IPS-18a (cell line): ENCODE data around the gene BRD3OS.

Source experiments
- H3K27ac ChIP-seq: one replicate; pipeline ENCODE4 v1.5.1; 2013; ENCODE audit warnings: low read length
- H3K27me3 ChIP-seq: one replicate; pipeline ENCODE4 v1.6.1; 2013; ENCODE audit warnings: mild to moderate bottlenecking, low read length; ENCODE audit not compliant: control insufficient read depth, insufficient read depth
- H3K36me3 ChIP-seq: one replicate; pipeline ENCODE4 v1.6.1; 2013; ENCODE audit warnings: low read depth, low read length; ENCODE audit not compliant: control insufficient read depth
- H3K4me1 ChIP-seq: one replicate; pipeline ENCODE4 v1.6.1; 2013; ENCODE audit warnings: low read depth, low read length; ENCODE audit not compliant: control insufficient read depth
- H3K4me3 ChIP-seq: one replicate; pipeline ENCODE4 v1.5.1; 2013; ENCODE audit warnings: low read length
- H3K9ac ChIP-seq: one replicate; pipeline ENCODE4 v1.6.1; 2013; ENCODE audit warnings: mild to moderate bottlenecking, low read length, moderate library complexity
- H3K9me3 ChIP-seq: one replicate; pipeline ENCODE4 v1.6.1; 2013; ENCODE audit warnings: low read depth, low read length; ENCODE audit not compliant: control insufficient read depth

The BRD3OS gene

DNA sequence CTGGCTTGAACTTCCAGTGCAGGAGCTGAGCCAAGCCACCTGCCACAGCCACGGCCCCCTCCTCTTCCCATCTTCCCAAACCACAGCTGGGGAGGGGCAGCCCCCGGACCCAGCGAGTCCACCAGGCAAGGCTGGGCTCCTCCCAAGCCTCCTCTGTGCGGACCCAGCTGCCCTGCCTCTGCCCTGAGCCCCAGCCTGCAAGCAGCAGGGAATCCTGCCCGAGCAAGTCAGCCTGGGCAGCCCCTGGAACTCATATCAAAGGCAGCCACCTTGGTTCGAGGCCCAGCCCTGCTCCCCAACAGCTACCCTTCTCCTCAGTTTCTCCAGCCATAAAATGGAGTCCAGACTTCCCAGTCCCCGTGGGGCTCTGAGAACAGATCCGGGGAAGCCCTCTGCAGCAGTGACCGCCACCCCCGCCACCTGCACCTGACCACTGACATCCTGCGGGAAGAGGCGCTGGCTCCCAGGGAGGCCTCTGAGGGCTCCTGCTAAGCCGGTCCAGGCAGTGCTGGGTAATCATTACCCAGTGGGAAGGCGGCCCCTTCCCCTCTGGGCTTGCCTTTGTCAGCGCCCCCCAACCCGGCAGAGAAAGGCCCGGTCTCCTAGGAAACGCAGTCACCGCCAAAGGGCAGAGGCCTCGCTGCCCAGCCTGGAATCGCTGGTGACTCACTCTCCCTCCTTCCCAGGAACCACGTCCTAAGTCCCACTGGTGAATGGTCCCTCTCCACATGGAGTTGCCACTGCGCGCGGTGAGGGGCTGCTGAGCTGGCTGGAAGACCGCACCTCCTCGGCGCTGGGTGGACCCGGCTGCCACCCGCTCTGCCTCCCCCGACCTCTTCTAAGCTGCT lies 34.7 kb upstream of the BRD3OS start:
- Histone ChIP-seq H3K9ac (peak overlapping the region; percentile 54), H3K36me3 (no peaks in the 10 kb centered on the region), H3K4me3 (peak overlapping the region; percentile 80), H3K4me1 (peaks cover 9% of the 10 kb centered on the region), H3K27ac (no peak overlapping the region), H3K9me3 (no peaks in the 10 kb centered on the region), H3K27me3 (no peaks in the 10 kb centered on the region)

DNA sequence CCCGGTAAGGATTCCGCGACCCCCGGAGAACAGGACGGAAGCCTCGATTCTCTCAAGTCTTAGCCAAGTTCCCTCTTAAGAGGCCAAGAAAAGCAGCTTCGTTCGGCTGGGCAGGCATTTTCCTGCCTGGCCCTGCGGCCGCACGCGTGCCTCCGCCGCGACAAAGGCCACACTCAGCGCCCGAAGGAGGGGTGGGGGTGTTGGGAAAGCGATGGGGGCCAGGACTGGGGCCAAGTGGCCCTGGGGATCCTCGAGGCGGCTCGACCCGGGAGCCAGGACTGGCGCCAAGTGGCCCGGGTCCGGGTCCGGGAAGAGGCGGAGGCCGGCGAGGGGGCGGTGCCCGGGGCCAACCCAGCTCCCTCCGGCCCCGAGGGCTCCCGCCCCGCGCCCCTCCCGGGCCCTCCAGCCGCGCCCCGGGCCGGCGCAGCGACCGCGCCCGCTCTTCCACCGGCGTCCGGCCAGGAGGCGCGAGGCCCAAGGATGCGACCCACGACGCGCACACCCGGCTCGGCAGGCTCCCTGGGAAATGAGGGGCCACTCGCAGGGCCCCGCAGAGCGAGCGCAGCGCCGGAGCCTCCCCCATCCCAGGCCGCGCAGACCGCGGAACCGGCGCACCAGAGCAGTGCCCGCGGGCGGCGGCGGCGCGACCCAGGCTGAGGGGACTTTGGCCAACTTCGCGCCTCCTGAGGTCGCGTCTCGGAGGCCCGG lies 33.9 kb upstream of the BRD3OS start:
- no peaks in the 10 kb centered on the region for H3K27me3 ChIP-seq
- H3K9ac ChIP-seq = peak overlapping the region; percentile 54
- H3K4me3 ChIP-seq = peak overlapping the region; percentile 80
- H3K4me1 ChIP-seq = peaks cover 6% of the 10 kb centered on the region
- H3K36me3 ChIP-seq = no peaks in the 10 kb centered on the region
- H3K27ac ChIP-seq = no peak overlapping the region
- no peaks in the 10 kb centered on the region for H3K9me3 ChIP-seq

DNA sequence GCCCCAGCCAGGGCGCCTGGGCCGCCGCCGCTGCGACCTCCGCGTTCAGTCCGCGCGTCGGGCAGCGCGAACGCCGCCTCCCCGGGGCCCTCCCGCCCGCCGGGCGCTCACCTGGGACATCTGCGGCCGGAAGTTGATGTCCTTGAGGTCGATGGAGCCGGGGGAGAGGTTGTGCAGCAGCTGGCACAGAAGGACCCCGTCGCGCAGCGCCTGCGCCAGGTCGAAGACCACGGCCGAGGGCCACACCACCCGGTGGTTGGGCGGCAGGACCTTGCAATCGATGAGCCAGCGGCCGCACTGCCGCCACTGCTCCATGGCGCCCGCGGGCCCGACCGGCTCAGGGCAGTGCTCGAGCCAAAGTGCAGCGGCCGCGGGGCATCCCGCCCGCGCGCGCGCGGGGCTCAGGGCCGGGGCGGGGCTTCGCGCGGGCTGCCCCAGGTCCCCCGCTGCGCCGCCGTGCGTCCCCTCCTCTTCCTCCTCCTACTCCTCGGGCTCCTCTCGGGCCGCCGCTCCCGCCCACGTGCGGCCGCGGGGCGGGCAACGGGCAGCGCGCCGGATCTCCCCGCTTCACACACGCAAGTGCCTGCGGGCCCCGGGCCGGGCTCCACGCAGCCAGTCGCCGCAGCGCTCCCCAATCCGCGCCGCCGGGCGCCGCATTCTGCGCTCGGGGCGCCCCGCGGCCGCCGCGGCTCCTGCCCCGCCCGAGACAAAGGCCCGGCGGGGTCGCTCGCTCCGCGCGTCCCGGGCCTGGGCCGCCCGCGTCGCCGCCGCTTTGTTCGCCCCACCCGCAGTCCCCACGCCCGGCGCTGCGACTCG lies 33.1 kb upstream of the BRD3OS start, which contains the start of gene VAV2:
TSS of gene VAV2 (minus strand) at position 361 of the 816 bp plus-strand sequence. CDS start at position 315, 46 bp downstream.
- no peak within 1 kb of the TSS for H3K27ac ChIP-seq
- H3K9ac ChIP-seq = peak within 1 kb of the TSS; percentile 73
- no peaks in the 10 kb centered on the region for H3K9me3 ChIP-seq
- peak within 1 kb of the TSS; percentile 80 for H3K4me3 ChIP-seq
- no peaks in the 10 kb centered on the region for H3K36me3 ChIP-seq
- H3K4me1 ChIP-seq = peaks cover 4% of the 10 kb centered on the region
- H3K27me3 ChIP-seq = no peaks in the 10 kb centered on the region

DNA sequence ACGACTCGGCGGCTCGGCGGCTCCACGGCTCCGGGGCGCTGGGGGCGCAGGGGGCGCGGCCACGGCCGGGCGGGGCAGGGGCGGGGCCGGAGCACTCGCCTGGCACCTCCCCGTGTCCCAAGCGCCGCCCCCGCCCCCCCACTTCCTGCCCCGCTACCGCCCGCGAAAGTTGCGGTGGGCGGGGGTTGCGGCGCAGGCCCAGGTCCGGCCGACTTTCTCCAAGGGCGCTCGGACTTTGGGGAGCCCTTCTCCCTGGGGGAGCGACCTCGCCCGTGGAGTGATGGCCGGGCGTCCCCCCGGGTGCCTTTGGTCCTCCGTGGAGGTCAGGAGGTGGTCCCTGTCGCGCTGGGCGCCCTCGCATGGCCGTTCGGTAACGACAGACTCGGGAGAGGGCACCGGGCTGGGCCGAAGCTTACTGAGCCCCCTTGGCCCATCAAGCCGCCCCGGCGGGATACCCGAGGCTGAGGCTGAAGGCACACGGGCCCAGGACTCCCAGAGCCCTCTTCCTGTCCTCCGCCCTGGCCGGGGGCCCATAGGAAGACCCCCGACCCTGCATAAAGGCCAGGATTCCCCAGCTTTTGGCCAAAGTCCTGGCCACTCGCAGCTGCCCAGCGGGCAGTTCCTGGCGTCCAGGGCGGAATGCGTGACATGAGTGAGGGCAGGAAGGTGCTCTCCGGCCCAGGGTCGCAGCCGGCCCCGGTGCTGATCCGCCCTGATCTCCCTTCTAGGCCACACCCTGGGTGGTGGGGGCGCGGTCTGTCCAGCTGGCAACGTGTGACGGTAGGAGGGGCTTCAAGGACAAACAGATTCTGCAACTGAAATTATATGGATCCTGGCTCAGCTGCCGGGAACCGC lies 32.3 kb upstream of the BRD3OS start:
- H3K27ac ChIP-seq = no peak overlapping the region
- H3K9me3 ChIP-seq = no peaks in the 10 kb centered on the region
- peaks cover 4% of the 10 kb centered on the region for H3K4me1 ChIP-seq
- H3K27me3 ChIP-seq = no peaks in the 10 kb centered on the region
- H3K36me3 ChIP-seq = no peaks in the 10 kb centered on the region
- peak overlapping the region; percentile 76 for H3K4me3 ChIP-seq
- H3K9ac ChIP-seq = peak overlapping the region; percentile 73

DNA sequence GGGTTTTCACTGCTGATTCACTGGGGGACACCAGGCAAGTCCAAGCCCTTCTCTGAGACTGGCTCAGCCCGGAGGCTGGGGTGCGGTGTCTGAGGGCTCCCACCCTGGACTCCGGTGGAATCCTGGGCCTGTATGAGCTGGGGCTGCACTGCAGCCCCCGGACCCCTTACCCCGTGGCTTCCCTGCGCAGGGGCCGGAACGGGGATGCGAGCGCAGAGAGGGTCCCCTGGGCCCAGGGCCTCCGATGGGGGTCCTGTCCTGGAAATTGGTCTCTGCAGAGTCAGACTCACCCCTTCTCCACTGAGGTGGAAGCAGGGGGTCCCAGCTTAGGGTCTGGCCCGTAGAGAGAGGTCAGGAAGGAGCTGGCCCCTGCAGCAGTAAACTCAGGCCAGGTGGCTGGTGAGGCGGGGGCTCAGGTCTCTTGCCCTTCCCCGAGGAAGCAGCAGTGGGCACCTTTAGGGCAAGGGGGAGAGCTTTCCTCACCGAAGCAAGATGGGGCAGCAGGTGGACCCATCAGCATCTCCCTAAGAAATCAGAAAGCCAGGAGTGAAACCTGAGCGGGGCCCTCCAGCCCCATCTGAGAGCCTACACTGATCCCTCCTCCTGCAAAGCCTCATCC lies 31.5 kb upstream of the BRD3OS start:
- Histone ChIP-seq H3K4me3 (peak overlapping the region; percentile 76), H3K27ac (no peak overlapping the region), H3K36me3 (no peaks in the 10 kb centered on the region), H3K9me3 (no peaks in the 10 kb centered on the region), H3K9ac (no peak overlapping the region), H3K4me1 (peaks cover 4% of the 10 kb centered on the region), H3K27me3 (no peaks in the 10 kb centered on the region)

DNA sequence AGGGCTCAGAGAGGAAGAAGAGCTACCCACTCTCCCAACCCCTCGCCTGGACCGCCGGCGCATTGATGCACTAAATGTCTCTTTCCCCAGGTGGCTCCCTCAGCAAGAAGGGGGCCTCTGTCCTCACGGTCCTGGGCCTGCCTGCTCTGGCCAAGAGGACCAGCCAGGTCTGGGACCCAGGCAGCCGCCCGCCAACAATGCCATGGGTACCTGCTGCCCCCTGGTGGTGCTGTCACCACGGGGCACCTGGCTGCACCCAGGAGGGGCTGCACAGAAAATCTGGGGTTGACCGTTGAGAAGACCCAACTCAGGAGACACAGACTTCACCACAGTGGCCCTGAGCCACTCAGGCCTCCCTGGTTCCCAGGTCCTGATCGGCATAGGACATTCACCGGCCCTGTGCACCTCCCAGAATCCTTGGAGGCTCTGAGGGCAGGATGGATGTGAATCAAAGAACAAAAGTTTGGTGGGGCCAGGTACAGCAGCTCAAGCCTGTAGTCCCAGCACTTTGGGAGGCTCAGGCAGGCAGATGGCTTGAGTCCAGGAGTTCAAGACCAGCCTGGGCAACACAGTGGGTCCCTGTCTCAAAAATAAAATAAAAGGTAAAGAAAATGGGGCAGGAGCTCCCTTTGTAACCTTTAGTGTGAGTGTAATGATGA lies 30.8 kb upstream of the BRD3OS start:
- no peaks in the 10 kb centered on the region for H3K27me3 ChIP-seq
- no peak overlapping the region for H3K9ac ChIP-seq
- H3K9me3 ChIP-seq = no peaks in the 10 kb centered on the region
- H3K4me3 ChIP-seq = no peak overlapping the region
- no peaks in the 10 kb centered on the region for H3K36me3 ChIP-seq
- no peak overlapping the region for H3K27ac ChIP-seq
- peaks cover 4% of the 10 kb centered on the region for H3K4me1 ChIP-seq

DNA sequence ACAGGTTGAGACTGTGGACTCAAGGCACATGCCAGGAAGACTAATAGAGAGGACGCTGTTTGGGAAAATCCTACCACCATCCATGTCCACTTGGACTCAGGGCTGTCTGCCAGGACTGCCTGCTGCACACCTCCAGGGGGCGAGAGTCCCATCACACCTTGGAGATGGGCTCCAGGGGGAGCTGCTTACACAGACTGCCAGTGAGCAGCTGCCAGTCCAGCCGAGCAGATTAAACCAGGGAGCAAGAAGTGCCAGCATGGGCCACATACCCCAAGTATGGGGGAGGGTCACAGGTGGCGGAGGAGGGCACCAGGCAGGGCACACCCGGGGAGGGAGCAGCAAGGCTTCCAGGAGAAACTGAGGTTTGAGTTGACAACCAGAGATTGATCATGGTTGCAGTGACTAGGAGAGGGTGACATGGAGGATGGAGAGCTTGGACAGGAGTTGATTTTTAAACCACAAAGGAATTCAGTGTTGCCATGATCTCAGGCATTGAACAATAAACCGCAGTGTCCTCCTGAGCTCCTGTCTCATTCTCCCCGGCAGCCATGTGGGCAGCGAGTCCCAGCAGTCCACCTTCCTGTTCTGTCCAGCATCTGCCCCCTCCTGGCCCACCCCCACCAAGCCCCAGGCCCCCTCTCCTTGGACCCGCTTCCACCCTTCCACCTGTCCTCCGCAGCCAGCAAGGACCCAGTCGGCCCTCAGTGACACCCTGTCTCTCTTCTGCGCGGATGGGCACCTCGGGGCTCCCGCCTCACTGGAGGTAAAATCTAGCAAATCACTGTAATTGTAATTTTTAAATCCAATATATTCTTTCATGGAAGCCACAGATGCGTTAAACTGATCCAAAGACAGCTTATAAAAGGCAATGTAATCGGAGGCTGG lies 30.0 kb upstream of the BRD3OS start:
- Histone ChIP-seq H3K27me3 (no peaks in the 10 kb centered on the region), H3K27ac (no peak overlapping the region), H3K4me3 (no peak overlapping the region), H3K36me3 (no peaks in the 10 kb centered on the region), H3K9me3 (no peaks in the 10 kb centered on the region), H3K4me1 (peaks cover 4% of the 10 kb centered on the region), H3K9ac (no peak overlapping the region)

DNA sequence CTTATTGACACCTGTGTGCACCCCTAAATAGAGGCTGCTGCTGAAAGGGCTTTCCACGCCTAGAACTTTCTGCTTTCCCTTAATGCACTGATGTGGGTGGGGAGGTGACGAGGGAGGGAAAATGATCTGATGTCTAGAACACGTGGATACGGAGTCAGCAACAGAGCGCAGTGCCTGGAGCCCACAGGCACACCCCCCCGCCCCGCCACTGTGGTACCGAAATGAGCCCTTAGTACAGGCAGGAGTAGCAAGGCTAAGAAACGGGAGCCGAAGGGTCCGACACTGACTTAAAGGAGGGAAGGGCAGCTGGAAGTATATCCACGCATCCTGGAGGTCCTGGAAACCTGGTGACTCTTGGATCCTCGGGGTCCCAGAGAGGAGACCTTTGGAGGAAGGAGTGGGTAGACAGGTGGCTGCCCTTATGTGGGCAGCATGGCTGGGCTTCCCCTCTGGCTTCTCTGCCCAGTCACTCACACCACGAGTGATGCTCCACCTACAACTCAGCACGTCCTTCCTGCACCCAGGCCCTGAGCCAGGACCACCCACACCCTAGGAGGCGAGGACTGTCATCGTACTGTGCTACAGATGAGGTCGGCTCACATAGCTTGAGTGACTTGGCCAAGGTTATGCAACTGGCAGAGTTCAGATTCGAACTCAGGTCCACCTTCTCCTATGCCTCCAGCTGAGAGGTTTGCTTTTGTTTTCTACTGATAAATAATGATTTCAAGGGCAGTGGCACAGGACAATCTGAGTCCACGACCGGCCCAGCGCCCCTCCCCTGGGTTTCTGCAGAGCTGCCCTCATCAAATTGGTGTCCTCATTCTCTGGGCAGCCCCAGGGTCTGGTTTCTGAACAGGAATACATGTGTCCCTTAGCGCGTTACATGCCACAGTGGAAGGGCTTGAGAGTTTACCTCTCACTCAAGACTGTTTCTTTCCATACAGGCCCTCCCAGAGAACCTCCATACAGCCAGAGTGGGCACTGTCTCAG lies 28.5 kb upstream of the BRD3OS start:
- Histone ChIP-seq H3K27me3 (no peaks in the 10 kb centered on the region), H3K4me3 (no peak overlapping the region), H3K9me3 (no peaks in the 10 kb centered on the region), H3K9ac (no peak overlapping the region), H3K36me3 (no peaks in the 10 kb centered on the region), H3K4me1 (no peaks in the 10 kb centered on the region), H3K27ac (no peak overlapping the region)

DNA sequence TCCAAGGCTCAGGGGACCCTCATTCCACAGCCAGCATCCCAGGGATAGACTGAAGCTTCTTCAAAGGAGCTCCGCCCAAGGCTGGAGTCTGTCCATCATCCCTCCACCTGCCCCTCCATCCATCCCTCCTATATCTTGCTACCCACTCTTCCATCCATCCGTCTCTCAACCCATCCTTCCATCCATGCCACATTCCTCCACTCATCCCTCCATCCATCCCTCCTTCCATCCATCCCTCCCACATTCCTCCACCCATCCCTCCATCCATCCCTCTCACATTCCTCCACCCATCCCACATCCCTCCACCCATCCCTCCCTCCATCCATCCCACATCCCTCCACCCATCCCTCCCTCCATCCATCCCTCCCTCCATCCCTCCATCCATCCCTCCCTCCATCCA lies 27.7 kb upstream of the BRD3OS start:
- no peaks in the 10 kb centered on the region for H3K9me3 ChIP-seq
- no peak overlapping the region for H3K27ac ChIP-seq
- no peak overlapping the region for H3K9ac ChIP-seq
- H3K4me3 ChIP-seq = no peak overlapping the region
- no peaks in the 10 kb centered on the region for H3K36me3 ChIP-seq
- H3K4me1 ChIP-seq = no peaks in the 10 kb centered on the region
- H3K27me3 ChIP-seq = no peaks in the 10 kb centered on the region
